GM12878 (cell line): Measurements from ENCODE around the gene LIPE. TPM values are rescaled to one million over a fixed set of nuclear protein-coding genes. Genes with fewer than 3 reads are reported as not detected.

Experiments
- ATAC-seq: fragments of 200-7000 bp; cut with Tn5 transposase; 3 replicates; pipeline ENCODE4 v1.9.1; 2020; ENCODE audit warnings: mild to moderate bottlenecking, moderate library complexity
- BruUV-seq: library from RNA; stranded (reverse); fragments of 400-500 nt; replicated peaks from 2 replicates; lab custom pipeline; 2021; lab: Mats Ljungman, UMichigan
- CTCF ChIA-PET: fragments of 300-600 bp; sonication (Branson Sonifier 250); formaldehyde crosslinking; extraction: SDS; loops from one replicate; lab custom pipeline; 2021; ENCODE audit warnings: inconsistent platforms; lab: Yijun Ruan, JAX
- POLR2A ChIA-PET: fragments of 350-600 bp; formaldehyde crosslinking; extraction: SDS; loops from one replicate; lab custom pipeline; 2021; ENCODE audit warnings: inconsistent platforms; lab: Charles Lee
- RAD21 ChIA-PET: fragments of 300-600 bp; sonication (Branson Sonifier 250); formaldehyde crosslinking; loops from one replicate; lab custom pipeline; 2023; ENCODE audit warnings: antibody characterized with exemption; ENCODE audit not compliant: unreplicated experiment; lab: Charles Lee
- SMC1A ChIA-PET: fragments of 300-600 bp; sonication (Branson Sonifier 250); formaldehyde crosslinking; loops from one replicate; lab custom pipeline; 2023; ENCODE audit not compliant: unreplicated experiment, uncharacterized antibody; lab: Charles Lee
- DNase-seq: peaks from one replicate; pipeline ENCODE4 v3.0.0-alpha.2; 2011; ENCODE audit warnings: low read depth, low spot score
- FAIRE-seq: peaks from 3 replicates; lab custom pipeline; 2011; peaks lifted over from hg19 to GRCh38; lab: Jason Lieb, UNC
- H2AFZ ChIP-seq: 2 replicates; pipeline ENCODE4 v1.6.0; 2011; ENCODE audit warnings: low read depth, low read length, control low read depth; ENCODE audit not compliant: control insufficient read depth
- H3K27ac ChIP-seq: 2 replicates; pipeline ENCODE4 v1.5.1; 2011; ENCODE audit warnings: control low read depth; ENCODE audit not compliant: control insufficient read depth, insufficient read depth
- H3K27me3 ChIP-seq, 2 experiments: replicated peaks in 1 of 2; 2 replicates each; pipeline versions ENCODE4 v1.6.0 to v1.6.1; 2011; ENCODE audit warnings: low read length in 1 of 2; ENCODE audit not compliant: control insufficient read depth in 2 of 2, insufficient read depth in 2 of 2
- H3K36me3 ChIP-seq, 2 experiments: 2 replicates each; pipeline ENCODE4 v1.5.1; 2011; ENCODE audit warnings: low read length in 1 of 2; ENCODE audit not compliant: control insufficient read depth in 2 of 2, insufficient read depth in 2 of 2
- H3K4me1 ChIP-seq: 2 replicates; pipeline ENCODE4 v1.6.1; 2011; ENCODE audit warnings: mild to moderate bottlenecking, low read length, moderate library complexity, mixed read lengths; ENCODE audit not compliant: control insufficient read depth, insufficient read depth
- H3K4me2 ChIP-seq: 2 replicates; pipeline ENCODE4 v1.6.0; 2011; ENCODE audit warnings: control low read depth; ENCODE audit not compliant: control insufficient read depth, insufficient read depth
- H3K4me3 ChIP-seq: fragments of 200-600 bp; sonication (generic); 2 replicates; pipeline ENCODE4 v1.5.1; 2016
- H3K79me2 ChIP-seq: 2 replicates; pipeline ENCODE4 v1.6.0; 2011; ENCODE audit warnings: low read length; ENCODE audit not compliant: control insufficient read depth, insufficient read depth
- H3K9ac ChIP-seq: 2 replicates; pipeline ENCODE4 v1.8.0; 2011; ENCODE audit warnings: low read length, control low read depth, mixed read lengths; ENCODE audit not compliant: control insufficient read depth, insufficient read depth
- H3K9me3 ChIP-seq: replicated peaks from 3 replicates; pipeline ENCODE4 v1.5.1; 2011; ENCODE audit warnings: mild to moderate bottlenecking, low read length; ENCODE audit not compliant: control insufficient read depth, insufficient read depth
- H4K20me1 ChIP-seq: 2 replicates; pipeline ENCODE4 v1.6.0; 2011; ENCODE audit not compliant: control insufficient read depth, insufficient read depth
- CHD2 ChIP-seq: IDR thresholded peaks from 2 replicates; pipeline ENCODE4 v1.6.1; 2011; ENCODE audit warnings: low read depth, low read length, improper control_type of control experiment, borderline replicate concordance
- EED ChIP-seq: sonication (generic); IDR thresholded peaks from 2 replicates; pipeline ENCODE4 v1.6.1; 2016; ENCODE audit warnings: antibody characterized with exemption, low read depth
- JUNB ChIP-seq: IDR thresholded peaks from 2 replicates; pipeline ENCODE4 v1.6.1; 2016; ENCODE audit warnings: antibody characterized with exemption, mild to moderate bottlenecking
- NR2C2 ChIP-seq: IDR thresholded peaks from 2 replicates; pipeline ENCODE4 v1.6.1; 2011; ENCODE audit warnings: borderline replicate concordance, low read depth; ENCODE audit not compliant: control insufficient read depth, insufficient read length
- RB1 ChIP-seq: fragments of 450-650 bp; formaldehyde crosslinking; IDR thresholded peaks from 2 replicates; pipeline ENCODE4 v1.6.1; 2017; ENCODE audit warnings: mild to moderate bottlenecking, borderline replicate concordance
- STAT1 ChIP-seq: fragments of 450-650 bp; conservative IDR thresholded peaks from 2 replicates; pipeline ENCODE4 v1.6.1; 2014; ENCODE audit warnings: antibody characterized with exemption, mild to moderate bottlenecking
- WRNIP1 ChIP-seq: IDR thresholded peaks from 2 replicates; pipeline ENCODE4 v1.6.1; 2011; ENCODE audit warnings: low read depth, low read length, improper control_type of control experiment, borderline replicate concordance
- WGBS: methylation state at CpG from one replicate; pipeline ENCODE4 v1.1.6; 2016; ENCODE audit warnings: low lambda C conversion rate; ENCODE audit not compliant: insufficient replicate concordance, insufficient coverage; ENCODE audit errors: missing lambda C conversion rate; 5-methylcytosine and 5-hydroxymethylcytosine counted together
- in situ Hi-C: fragments of 300-500 bp; cut with MboI; formaldehyde crosslinking; loops from 9 replicates; pipeline ENCODE4 v1.14.3; 2018; ENCODE audit warnings: mixed read lengths
- intact Hi-C: fragments of 100-400 bp; cut with micrococcal nuclease; formaldehyde crosslinking; loops from one replicate; pipeline ENCODE4 v1.14.2; 2022; ENCODE audit not compliant: unreplicated experiment
- polyA plus RNA-seq, 11 experiments: library from polyadenylated mRNA; depleted of rRNA in 4 of 11; unstranded in 6 of 11; stranded (reverse) in 5 of 11; fragments of >200 nt; fragmentation: Nextera tagmentation in 4 of 11; fragmentation: Illumina TruSeq in 1 of 11; extraction: Ambion mirVana in 4 of 11; extraction: Trizol in 1 of 11; gene quantifications; 1 replicate in 1 of 11; 2 replicates in 10 of 11; pipeline versions ENCODE4 v1.2.1 to v1.2.3, GENCODE V29; 2011 to 2016; ENCODE audit warnings: inconsistent platforms in 2 of 11, missing spikeins in 2 of 11, low read depth in 1 of 11
- total RNA-seq, 4 experiments: library from RNA; depleted of rRNA in 3 of 4; stranded (reverse); fragments of >200 nt in 3 of 4; fragmentation: Illumina TruSeq in 1 of 4; extraction: Trizol in 1 of 4; gene quantifications; 2 replicates each; pipeline versions ENCODE4 v1.2.1 to v1.2.3, GENCODE V29; 2013 to 2021
- TF ChIP-seq, protein P1 (sequence below): fragments of 450-650 bp; IDR thresholded peaks from 2 replicates; pipeline ENCODE4 v1.6.1; 2017; ENCODE audit warnings: mild to moderate bottlenecking, moderate library complexity

LIPE gene
- total and polyA plus RNA-seq, 10 of the 15 experiments (the other 5 are each of a cell fraction or from before 2014, with no cell fraction given), result 0.02 to 33.3 (median 9.5) TPM

DNA sequence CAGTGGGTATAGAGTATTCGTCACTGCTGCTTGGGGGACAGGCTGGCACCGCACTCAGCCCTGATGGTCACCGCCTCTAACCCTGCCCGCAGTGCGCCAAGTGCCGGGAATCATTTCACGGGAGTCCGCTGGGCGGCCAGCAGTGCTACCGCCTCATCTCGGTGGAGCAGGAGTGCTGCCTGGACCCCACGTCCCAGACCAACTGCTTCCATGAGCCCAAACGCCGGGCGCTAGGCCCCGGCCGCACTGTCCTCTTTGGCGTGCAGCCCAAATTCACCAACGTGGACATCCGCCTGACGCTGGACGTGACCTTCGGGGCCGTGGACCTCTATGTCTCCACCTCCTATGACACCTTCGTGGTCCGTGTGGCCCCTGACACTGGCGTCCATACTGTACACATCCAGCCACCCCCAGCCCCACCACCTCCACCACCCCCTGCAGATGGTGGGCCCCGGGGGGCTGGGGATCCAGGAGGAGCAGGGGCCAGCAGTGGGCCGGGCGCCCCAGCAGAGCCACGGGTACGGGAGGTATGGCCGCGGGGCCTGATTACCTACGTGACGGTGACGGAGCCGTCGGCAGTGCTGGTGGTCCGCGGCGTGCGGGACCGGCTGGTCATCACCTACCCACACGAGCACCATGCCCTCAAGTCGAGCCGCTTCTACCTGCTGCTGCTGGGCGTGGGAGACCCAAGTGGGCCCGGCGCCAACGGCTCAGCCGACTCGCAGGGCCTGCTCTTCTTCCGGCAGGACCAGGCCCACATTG, 51.6 kb downstream of the LIPE start:
- H2AFZ ChIP-seq, result no peak overlapping the region
- BruUV-seq, result no TSS peak
- no peak for ATAC-seq
- intact Hi-C loops (no loop called here), in situ Hi-C loops (no loop called here)
- CTCF ChIA-PET, result no interaction called here
- H3K9me3 ChIP-seq, result no peaks in the 10 kb centered on the region
- RAD21 ChIA-PET, result no interaction called here
- POLR2A ChIA-PET, result no interaction called here
- no peak overlapping the region for H3K27ac ChIP-seq
- DNase-seq, result no peak
- no peak for FAIRE-seq
- H3K4me2 ChIP-seq, result no peak overlapping the region
- H3K27me3 ChIP-seq, result no peaks in the 10 kb centered on the region
- no peak overlapping the region for H3K9ac ChIP-seq
- H3K79me2 ChIP-seq, result no peaks in the 10 kb centered on the region
- no peak overlapping the region for H3K4me3 ChIP-seq
- TF ChIP-seq STAT1 (no peak), EED (no peak), NR2C2 (no peak), RB1 (no peak), JUNB (no peak), CHD2 (no peak), WRNIP1 (no peak)
- TF ChIP-seq, protein P1, sequence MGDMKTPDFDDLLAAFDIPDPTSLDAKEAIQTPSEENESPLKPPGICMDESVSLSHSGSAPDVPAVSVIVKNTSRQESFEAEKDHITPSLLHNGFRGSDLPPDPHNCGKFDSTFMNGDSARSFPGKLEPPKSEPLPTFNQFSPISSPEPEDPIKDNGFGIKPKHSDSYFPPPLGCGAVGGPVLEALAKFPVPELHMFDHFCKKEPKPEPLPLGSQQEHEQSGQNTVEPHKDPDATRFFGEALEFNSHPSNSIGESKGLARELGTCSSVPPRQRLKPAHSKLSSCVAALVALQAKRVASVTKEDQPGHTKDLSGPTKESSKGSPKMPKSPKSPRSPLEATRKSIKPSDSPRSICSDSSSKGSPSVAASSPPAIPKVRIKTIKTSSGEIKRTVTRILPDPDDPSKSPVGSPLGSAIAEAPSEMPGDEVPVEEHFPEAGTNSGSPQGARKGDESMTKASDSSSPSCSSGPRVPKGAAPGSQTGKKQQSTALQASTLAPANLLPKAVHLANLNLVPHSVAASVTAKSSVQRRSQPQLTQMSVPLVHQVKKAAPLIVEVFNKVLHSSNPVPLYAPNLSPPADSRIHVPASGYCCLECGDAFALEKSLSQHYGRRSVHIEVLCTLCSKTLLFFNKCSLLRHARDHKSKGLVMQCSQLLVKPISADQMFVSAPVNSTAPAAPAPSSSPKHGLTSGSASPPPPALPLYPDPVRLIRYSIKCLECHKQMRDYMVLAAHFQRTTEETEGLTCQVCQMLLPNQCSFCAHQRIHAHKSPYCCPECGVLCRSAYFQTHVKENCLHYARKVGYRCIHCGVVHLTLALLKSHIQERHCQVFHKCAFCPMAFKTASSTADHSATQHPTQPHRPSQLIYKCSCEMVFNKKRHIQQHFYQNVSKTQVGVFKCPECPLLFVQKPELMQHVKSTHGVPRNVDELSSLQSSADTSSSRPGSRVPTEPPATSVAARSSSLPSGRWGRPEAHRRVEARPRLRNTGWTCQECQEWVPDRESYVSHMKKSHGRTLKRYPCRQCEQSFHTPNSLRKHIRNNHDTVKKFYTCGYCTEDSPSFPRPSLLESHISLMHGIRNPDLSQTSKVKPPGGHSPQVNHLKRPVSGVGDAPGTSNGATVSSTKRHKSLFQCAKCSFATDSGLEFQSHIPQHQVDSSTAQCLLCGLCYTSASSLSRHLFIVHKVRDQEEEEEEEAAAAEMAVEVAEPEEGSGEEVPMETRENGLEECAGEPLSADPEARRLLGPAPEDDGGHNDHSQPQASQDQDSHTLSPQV, result no peak
- WGBS, result 91% methylated on average over 37 of the region's 54 CpGs
- H4K20me1 ChIP-seq, result no peaks in the 10 kb centered on the region
- H3K36me3 ChIP-seq, result no peaks in the 10 kb centered on the region
- SMC1A ChIA-PET, result no interaction called here
- H3K4me1 ChIP-seq, result 0 out of 2 replicates have a peak, but pooled peaks cover 3% of the 10 kb centered on the region
